ENCODE measurements around the gene PML.
A peak's percentile ranks its signal among the peaks of the same experiment; 100 is the strongest.

Gene PML

GRCh38 chr15:73996267-73996666 lies 1.8 kb downstream of the PML start:
- ChIA-PET POLR2A (interaction anchor here (0.6 kb wide), 1 partner anchor 117 kb away, joined by 3 read pairs; no protein-coding TSS in a partner anchor), CTCF (interaction anchor here (0.6 to 9.0 kb wide), 8 partner anchors 9 to 326 kb away, joined by 3 to 118 read pairs (median 4); no protein-coding TSS in a partner anchor)
- Histone ChIP-seq H3K9me3 (ENCODE audit: control insufficient read depth, insufficient read depth, low read depth, low read length) (no peaks in the 10 kb centered on the region), H3K36me3 (ENCODE audit: control insufficient read depth in 2 of 2, insufficient read depth in 1 of 2, low read length in 2 of 2) (peaks cover 10 to 20% of the 10 kb centered on the region in 2 experiments), H3K4me3 (ENCODE audit: low read depth, low read length) (no peak overlapping the region), H3K27ac (ENCODE audit: extremely low read depth, low read depth, low read length) (no peak overlapping the region), H3K4me1 (ENCODE audit: control insufficient read depth, insufficient read depth, low read length) (peaks cover 6% of the 10 kb centered on the region; the same call in 1 of the 2 replicates)
- peak; percentile 17; the same call in 1 of the 2 replicates for TF ChIP-seq SP7 (tag by site-specific recombination; IDR thresholded peaks at IDR 0.05)
- no peak for TF ChIP-seq ZBTB44 (tag by site-specific recombination; IDR thresholded peaks at IDR 0.05)

GRCh38 chr15:73996939-73997338 lies 2.4 kb downstream of the PML start:
- Histone ChIP-seq H3K27ac (ENCODE audit: extremely low read depth, low read depth, low read length) (no peak overlapping the region), H3K4me1 (ENCODE audit: control insufficient read depth, insufficient read depth, low read length) (peaks cover 4% of the 10 kb centered on the region; the same call in 1 of the 2 replicates), H3K9me3 (ENCODE audit: control insufficient read depth, insufficient read depth, low read depth, low read length) (no peaks in the 10 kb centered on the region), H3K36me3 (ENCODE audit: control insufficient read depth in 2 of 2, insufficient read depth in 1 of 2, low read length in 2 of 2) (peaks cover 13 to 24% of the 10 kb centered on the region in 2 experiments), H3K4me3 (ENCODE audit: low read depth, low read length) (no peak overlapping the region)
- ChIA-PET POLR2A (interaction anchor here (0.6 kb wide), 1 partner anchor 116 kb away, joined by 3 read pairs; no protein-coding TSS in a partner anchor), CTCF (interaction anchor here (0.8 to 9.0 kb wide), 3 partner anchors 8 to 22 kb away, joined by 4 to 118 read pairs (median 5); no protein-coding TSS in a partner anchor)
- 0 out of 2 replicates have a peak, but pooled peaks have one; percentile 20 for TF ChIP-seq GLIS2 (tag by site-specific recombination; IDR thresholded peaks at IDR 0.05)
- no peak for TF ChIP-seq ZNF626 (tag by site-specific recombination; IDR thresholded peaks at IDR 0.05)
- TF ChIP-seq PRDM1 (tag by site-specific recombination; IDR thresholded peaks at IDR 0.05) = peak; percentile 86

- no peak overlapping the region for H3K4me3 ChIP-seq (ENCODE audit: low read depth, low read length)
- TF ChIP-seq ZNF121 (tag by site-specific recombination; IDR thresholded peaks at IDR 0.05) = no peak
- no peak for TF ChIP-seq REPIN1 (tag by site-specific recombination; IDR thresholded peaks at IDR 0.05; ENCODE audit: low read depth)
- no peak for TF ChIP-seq ZNF274 (IDR thresholded peaks at IDR 0.05; ENCODE audit: low read length)
- no peak for TF ChIP-seq ZNF274 (tag by site-specific recombination; IDR thresholded peaks at IDR 0.05; ENCODE audit: borderline replicate concordance)
- TF ChIP-seq GFI1B (tag by site-specific recombination; IDR thresholded peaks at IDR 0.05) = no peak
- TF ChIP-seq ZNF704 (tag by site-specific recombination; IDR thresholded peaks at IDR 0.05) = no peak
- no peak for TF ChIP-seq ZNF37A (tag by site-specific recombination; IDR thresholded peaks at IDR 0.05)
- no peak for TF ChIP-seq SP3 (tag by site-specific recombination; IDR thresholded peaks at IDR 0.05)
- TF ChIP-seq ZBTB20 (tag by site-specific recombination; IDR thresholded peaks at IDR 0.05) = no peak
- no peak for TF ChIP-seq OVOL3 (tag by site-specific recombination; IDR thresholded peaks at IDR 0.05)
- TF ChIP-seq YY2 (tag by site-specific recombination; IDR thresholded peaks at IDR 0.05) = no peak
- no peak for TF ChIP-seq ZBTB6 (tag by site-specific recombination; IDR thresholded peaks at IDR 0.05)
- TF ChIP-seq ZNF433 (tag by site-specific recombination; IDR thresholded peaks at IDR 0.05; ENCODE audit: low read depth) = no peak
- TF ChIP-seq ZBTB44 (tag by site-specific recombination; IDR thresholded peaks at IDR 0.05) = no peak
- TF ChIP-seq ZNF335 (tag by site-specific recombination; conservative IDR thresholded peaks at IDR 0.05) = no peak
- TF ChIP-seq ZNF148 (tag by site-specific recombination; IDR thresholded peaks at IDR 0.05; ENCODE audit: borderline replicate concordance) = no peak
- TF ChIP-seq KLF17 (tag by site-specific recombination; IDR thresholded peaks at IDR 0.05) = no peak
- no peak for TF ChIP-seq ZXDB (tag by site-specific recombination; IDR thresholded peaks at IDR 0.05)
- TF ChIP-seq FEZF1 (tag by site-specific recombination; IDR thresholded peaks at IDR 0.05) = no peak
These were observed 3.5 kb downstream of the PML start for GRCh38 chr15:73997986-73998385.

More at GRCh38 chr15:73997986-73998385, 3.5 kb downstream of the PML start:
- H3K36me3 ChIP-seq (ENCODE audit: control insufficient read depth in 2 of 2, insufficient read depth in 1 of 2, low read length in 2 of 2) = peaks cover 20 to 29% of the 10 kb centered on the region in 2 experiments
- no peaks in the 10 kb centered on the region for H3K9me3 ChIP-seq (ENCODE audit: control insufficient read depth, insufficient read depth, low read depth, low read length)
- CTCF ChIA-PET = interaction anchor here (0.7 kb wide), 1 partner anchor 25 kb away, joined by 3 read pairs; no protein-coding TSS in a partner anchor
- peaks cover 4% of the 10 kb centered on the region; the same call in 1 of the 2 replicates for H3K4me1 ChIP-seq (ENCODE audit: control insufficient read depth, insufficient read depth, low read length)
- POLR2A ChIA-PET = no interaction called here
- H3K27ac ChIP-seq (ENCODE audit: extremely low read depth, low read depth, low read length) = no peak overlapping the region
